Dendritic cell treated with granulocyte-macrophage colony-stimulating factor and Interleukin-4, amounts not matched to agents 40 ng/mL and 50 ng/mL, for 4 days (primary cell): Measurements from ENCODE around the gene NUCB1.
"Not testable (repeated sequence)": the region's sequence is repeated elsewhere in the genome, so short reads cannot be mapped to it uniquely, and the experiment has no call there.

Source experiments
- H3K27ac Mint-ChIP-seq: one replicate; pipeline ENCODE4 v1.8.0; 2022; ENCODE audit warnings: mild to moderate bottlenecking, mixed read lengths
- H3K27me3 Mint-ChIP-seq: one replicate; pipeline ENCODE4 v1.8.0; 2022; ENCODE audit warnings: mild to moderate bottlenecking, mixed read lengths
- H3K36me3 Mint-ChIP-seq: one replicate; pipeline ENCODE4 v1.8.0; 2022; ENCODE audit warnings: low read depth, mixed read lengths
- H3K4me1 Mint-ChIP-seq: one replicate; pipeline ENCODE4 v1.8.0; 2022; ENCODE audit warnings: low read depth, mixed read lengths
- H3K4me3 Mint-ChIP-seq: one replicate; pipeline ENCODE4 v1.8.0; 2022; ENCODE audit warnings: mild to moderate bottlenecking, moderate library complexity, mixed read lengths
- H3K9me3 Mint-ChIP-seq: one replicate; pipeline ENCODE4 v1.8.0; 2022; ENCODE audit warnings: mixed read lengths
- intact Hi-C: fragments of 100-400 bp; cut with micrococcal nuclease; formaldehyde crosslinking; loops from one replicate; pipeline ENCODE4 v1.15.0; 2022

NUCB1 gene

DNA sequence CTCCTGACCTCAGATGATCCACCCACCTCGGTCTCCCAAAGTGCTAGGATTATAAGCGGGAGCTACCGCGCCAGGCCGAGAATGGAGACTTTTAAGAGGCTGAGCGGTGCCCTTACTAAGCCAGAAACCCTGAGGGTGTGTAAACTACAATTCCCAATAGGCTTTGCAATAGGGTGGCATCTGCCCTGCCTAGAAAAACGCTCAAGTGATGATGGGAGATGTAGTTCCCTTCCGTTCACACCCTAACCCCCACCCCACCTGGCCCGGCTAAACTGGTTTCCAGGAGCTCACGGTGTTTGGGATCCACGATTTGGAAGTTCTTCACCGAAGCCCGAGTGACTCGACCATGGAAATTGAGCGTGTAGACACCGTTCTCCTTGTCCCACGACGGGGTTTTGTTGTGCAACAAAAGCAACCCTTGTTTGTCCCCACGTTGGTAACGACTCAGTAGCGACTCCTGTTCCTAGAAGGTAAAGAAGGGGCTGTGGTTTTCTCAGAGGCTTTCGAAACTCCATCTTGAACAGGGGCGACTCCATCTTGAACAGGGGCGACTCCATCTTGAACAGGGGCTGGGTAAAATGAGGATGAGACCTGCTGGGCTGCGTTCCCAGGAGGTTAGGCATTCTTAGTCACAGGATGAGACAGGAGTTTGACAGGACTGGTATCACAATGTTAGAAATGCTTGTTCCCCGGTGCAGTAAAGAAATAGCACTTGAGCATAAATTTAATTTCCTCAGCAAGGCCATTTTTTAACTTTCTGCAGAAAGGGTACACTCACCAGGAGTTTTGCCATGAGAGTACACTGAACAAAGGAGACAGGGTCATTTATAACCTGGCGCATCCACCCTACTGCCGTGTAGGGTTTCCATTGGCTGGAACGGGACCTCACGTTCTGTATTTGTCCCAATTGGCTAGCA, 18.1 kb upstream of the NUCB1 start:
- Mint-ChIP-seq H3K4me1 (peaks cover 48% of the 10 kb centered on the region), H3K9me3 (peaks cover 9% of the 10 kb centered on the region), H3K27ac (peak overlapping the region; percentile 85), H3K36me3 (peaks cover 14% of the 10 kb centered on the region), H3K27me3 (peaks cover 2% of the 10 kb centered on the region), H3K4me3 (no peak overlapping the region)
- intact Hi-C loops = no loop called here

DNA sequence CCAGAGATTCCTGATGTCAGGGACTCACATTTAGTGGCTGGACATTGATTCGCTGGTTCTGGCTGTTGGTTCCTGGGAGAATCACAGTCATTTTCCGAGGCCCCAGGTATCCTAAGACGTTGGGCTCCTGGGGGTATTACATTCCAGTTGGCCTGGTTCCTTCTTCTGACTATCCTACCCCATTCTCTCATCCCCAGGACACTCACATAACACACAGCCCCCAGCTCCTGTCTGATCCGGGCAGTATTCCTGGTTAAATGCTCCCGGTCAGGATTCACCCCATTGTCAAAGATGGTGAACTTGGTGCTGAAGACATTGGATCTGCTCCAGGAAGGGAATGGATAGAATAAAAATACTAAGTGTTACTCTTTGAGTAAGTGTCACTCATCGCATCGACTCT, 16.4 kb upstream of the NUCB1 start:
- intact Hi-C loops = no loop called here
- H3K4me3 Mint-ChIP-seq = no peak overlapping the region

DNA sequence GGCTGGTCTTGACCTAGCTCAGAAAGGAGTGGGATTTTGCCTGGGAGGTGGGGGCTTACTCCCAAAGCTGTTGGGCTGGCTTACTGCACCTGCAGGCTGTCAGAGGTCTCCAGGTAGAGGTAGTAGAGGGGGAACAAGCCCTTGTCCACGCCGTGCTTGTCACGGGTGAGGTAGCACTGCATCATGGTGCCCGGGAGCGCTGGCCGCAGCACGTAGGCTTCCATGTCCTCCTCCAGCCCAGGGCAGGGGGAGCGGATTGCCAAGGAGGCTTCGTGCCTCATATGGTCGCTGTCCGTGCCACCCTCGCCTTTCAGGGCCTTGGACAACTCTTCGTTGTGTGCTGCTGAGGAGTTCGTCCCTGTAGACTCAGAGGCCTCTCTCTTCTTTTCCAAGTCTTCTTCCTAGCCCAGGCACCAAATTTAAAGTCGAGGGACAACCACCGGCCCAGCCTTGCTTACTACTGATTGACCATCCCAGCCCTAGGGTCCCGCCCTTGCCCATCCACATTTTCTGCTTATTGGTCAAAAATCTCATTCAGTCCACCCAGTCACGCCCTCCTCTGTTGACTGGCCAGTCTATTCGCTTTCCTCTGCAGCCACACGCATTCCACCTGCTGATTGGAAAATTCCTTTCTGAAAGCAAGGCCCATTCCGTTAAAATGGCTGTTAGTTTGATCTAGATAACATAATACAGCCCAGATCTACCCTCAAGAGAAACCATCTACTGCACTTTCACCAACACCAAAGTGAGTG, 12.1 kb upstream of the NUCB1 start:
- intact Hi-C loops = no loop called here
- Mint-ChIP-seq H3K27me3 (peaks cover 20% of the 10 kb centered on the region), H3K4me1 (peaks cover 10% of the 10 kb centered on the region), H3K36me3 (no peaks in the 10 kb centered on the region), H3K27ac (no peak overlapping the region), H3K9me3 (no peaks in the 10 kb centered on the region), H3K4me3 (no peak overlapping the region)

More for the DNA sequence above, 16.4 kb upstream of the NUCB1 start:
- peaks cover 33% of the 10 kb centered on the region for H3K4me1 Mint-ChIP-seq
- H3K27me3 Mint-ChIP-seq = peaks cover 2% of the 10 kb centered on the region
- peaks cover 9% of the 10 kb centered on the region for H3K9me3 Mint-ChIP-seq
- no peaks in the 10 kb centered on the region for H3K36me3 Mint-ChIP-seq
- no peak overlapping the region for H3K27ac Mint-ChIP-seq

DNA sequence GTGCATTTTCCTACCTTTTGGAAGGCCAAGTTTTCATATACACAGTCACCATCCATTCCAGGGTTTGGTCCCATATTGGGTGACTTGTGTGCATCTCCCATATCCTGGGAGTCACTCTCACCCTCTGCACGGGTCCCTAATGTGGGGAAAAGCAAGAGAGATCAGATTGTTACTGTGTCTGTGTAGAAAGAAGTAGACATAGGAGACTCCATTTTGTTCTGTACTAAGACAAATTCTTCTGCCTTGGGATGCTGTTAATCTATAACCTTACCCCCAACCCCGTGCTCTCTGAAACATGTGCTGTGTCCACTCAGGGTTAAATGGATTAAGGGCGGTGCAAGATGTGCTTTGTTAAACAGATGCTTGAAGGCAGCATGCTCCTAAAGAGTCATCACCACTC, 10.6 kb upstream of the NUCB1 start:
- intact Hi-C loops, H3K9me3 Mint-ChIP-seq, H3K4me1 Mint-ChIP-seq, H3K4me3 Mint-ChIP-seq, H3K36me3 Mint-ChIP-seq, H3K27ac Mint-ChIP-seq: not testable (repeated sequence)
- H3K27me3 Mint-ChIP-seq = peaks cover 33% of the 10 kb centered on the region

DNA sequence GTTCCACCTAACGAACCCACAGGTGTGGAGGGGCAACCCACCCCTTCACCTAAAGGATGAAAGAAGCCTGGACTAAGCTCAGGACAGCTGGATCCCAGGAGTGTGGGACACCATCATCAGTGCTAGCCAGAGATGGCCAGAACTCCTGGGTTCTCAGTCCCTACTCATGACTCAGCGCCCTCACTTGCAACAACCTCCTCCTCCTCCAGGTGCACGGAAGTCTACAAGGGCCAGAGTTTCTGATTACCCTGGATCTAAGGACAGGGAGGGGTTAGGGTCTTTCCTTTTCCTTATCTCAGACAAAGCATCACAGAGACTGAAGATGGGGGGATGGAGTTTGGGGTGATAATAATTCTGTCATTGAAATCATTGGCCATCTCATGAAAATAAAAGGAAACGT, 9.6 kb upstream of the NUCB1 start:
- H3K4me3 Mint-ChIP-seq = no peak overlapping the region
- H3K27ac Mint-ChIP-seq = no peak overlapping the region
- H3K9me3 Mint-ChIP-seq = no peaks in the 10 kb centered on the region
- H3K4me1 Mint-ChIP-seq = peaks cover 9% of the 10 kb centered on the region
- peaks cover 44% of the 10 kb centered on the region for H3K27me3 Mint-ChIP-seq
- H3K36me3 Mint-ChIP-seq = no peaks in the 10 kb centered on the region
- intact Hi-C loops = no loop called here

DNA sequence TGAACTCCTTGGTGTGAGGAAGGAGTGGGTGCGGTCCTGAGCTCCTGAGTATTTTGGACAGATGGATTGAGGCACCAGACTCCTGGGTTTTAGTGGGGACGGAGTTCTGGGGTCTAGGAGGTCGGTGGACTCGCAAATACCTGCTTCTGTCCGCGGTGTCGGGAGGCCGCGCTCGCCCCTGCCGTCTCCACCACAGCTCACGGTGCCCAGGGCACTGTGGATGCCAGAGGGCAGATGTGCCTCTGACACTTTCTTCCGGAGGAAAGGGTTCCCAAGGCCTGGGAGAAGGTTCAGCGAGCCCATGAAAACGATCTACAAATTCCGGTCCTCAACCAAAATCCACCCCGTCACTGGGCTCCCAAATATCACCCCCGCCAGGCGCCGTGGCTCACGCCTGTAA, 4.9 kb upstream of the NUCB1 start:
- peaks cover 34% of the 10 kb centered on the region for H3K4me1 Mint-ChIP-seq
- no peaks in the 10 kb centered on the region for H3K9me3 Mint-ChIP-seq
- H3K27me3 Mint-ChIP-seq = peaks cover 65% of the 10 kb centered on the region
- intact Hi-C loops = no loop called here
- peaks cover 3% of the 10 kb centered on the region for H3K36me3 Mint-ChIP-seq
- no peak overlapping the region for H3K4me3 Mint-ChIP-seq
- H3K27ac Mint-ChIP-seq = no peak overlapping the region

DNA sequence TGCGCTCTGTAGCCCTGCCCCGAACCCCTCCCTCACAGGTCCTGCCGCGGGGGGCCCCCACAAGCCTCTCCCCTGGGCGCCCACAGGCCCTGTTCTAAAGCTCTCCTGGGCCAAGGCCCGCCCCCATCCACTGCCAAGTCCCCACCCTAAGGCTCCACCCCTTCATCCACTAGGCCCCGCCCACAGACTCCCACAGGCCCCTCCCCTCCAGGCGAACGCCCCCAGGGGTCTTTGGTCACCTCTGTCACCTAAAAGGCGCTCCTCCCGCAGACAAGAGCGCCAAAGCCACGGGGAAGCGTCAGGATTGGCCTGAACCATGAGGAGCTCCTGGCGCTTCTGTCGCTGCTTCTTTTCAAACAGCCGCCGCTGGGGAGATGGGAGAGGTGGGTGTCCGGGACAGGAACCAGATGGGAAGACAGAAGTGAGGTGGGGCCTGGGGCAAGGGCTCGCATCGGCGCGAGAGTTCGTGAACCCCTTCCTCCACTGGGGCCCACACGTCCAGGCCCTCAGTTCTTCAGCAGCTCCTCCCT, 3.9 kb upstream of the NUCB1 start:
- H3K27me3 Mint-ChIP-seq = peaks cover 61% of the 10 kb centered on the region
- H3K4me1 Mint-ChIP-seq = peaks cover 38% of the 10 kb centered on the region
- intact Hi-C loops = no loop called here
- H3K27ac Mint-ChIP-seq = peak overlapping the region; percentile 70
- no peaks in the 10 kb centered on the region for H3K9me3 Mint-ChIP-seq
- peak overlapping the region; percentile 69 for H3K4me3 Mint-ChIP-seq
- H3K36me3 Mint-ChIP-seq = peaks cover 13% of the 10 kb centered on the region

DNA sequence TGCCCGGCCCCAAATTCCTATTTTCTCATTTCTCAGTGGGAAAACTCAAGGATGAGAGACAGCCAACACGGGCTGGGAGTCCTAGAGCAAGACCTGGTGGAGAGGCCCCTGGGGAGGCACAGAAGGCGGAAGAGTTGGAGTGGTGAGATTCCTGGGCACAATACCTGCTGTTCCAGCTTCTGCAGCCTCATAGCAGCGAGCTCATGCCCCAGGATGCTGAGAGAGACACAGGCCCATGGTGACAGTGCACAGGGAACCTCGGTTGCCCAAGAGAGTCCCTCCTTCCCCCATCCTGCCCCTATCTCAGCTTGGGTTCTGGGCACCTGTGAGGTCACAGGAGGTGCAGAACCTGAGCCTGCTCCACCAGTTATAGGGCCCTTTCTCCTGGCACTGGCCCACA, 2.9 kb upstream of the NUCB1 start:
- Mint-ChIP-seq H3K9me3 (no peaks in the 10 kb centered on the region), H3K36me3 (peaks cover 23% of the 10 kb centered on the region), H3K27ac (peak overlapping the region; percentile 39), H3K27me3 (peaks cover 54% of the 10 kb centered on the region), H3K4me3 (no peak overlapping the region), H3K4me1 (peaks cover 47% of the 10 kb centered on the region)
- intact Hi-C loops = no loop called here

DNA sequence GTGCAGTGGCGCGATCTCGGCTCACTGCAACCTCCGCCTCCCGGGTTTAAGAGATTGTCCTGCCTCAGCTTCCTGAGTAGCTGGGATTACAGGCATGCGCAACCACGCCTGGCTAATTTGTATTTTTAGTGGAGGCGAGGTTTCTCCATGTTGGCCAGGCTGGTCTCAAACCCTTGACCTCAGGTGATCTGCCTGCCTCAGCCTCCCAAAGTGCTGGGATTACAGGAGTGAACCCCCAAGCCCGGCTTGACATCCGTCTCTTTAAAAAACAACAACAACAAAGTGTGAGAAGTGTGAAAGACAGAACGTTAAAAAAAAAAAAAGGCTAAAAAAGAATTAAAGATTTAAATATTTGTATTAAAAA, 744 bp upstream of the NUCB1 start:
- peaks cover 44% of the 10 kb centered on the region for H3K36me3 Mint-ChIP-seq
- peak overlapping the region; percentile 59 for H3K4me3 Mint-ChIP-seq
- intact Hi-C loops, H3K9me3 Mint-ChIP-seq: not testable (repeated sequence)
- H3K4me1 Mint-ChIP-seq = peaks cover 54% of the 10 kb centered on the region
- H3K27me3 Mint-ChIP-seq = peaks cover 33% of the 10 kb centered on the region
- H3K27ac Mint-ChIP-seq = peak overlapping the region; percentile 99

DNA sequence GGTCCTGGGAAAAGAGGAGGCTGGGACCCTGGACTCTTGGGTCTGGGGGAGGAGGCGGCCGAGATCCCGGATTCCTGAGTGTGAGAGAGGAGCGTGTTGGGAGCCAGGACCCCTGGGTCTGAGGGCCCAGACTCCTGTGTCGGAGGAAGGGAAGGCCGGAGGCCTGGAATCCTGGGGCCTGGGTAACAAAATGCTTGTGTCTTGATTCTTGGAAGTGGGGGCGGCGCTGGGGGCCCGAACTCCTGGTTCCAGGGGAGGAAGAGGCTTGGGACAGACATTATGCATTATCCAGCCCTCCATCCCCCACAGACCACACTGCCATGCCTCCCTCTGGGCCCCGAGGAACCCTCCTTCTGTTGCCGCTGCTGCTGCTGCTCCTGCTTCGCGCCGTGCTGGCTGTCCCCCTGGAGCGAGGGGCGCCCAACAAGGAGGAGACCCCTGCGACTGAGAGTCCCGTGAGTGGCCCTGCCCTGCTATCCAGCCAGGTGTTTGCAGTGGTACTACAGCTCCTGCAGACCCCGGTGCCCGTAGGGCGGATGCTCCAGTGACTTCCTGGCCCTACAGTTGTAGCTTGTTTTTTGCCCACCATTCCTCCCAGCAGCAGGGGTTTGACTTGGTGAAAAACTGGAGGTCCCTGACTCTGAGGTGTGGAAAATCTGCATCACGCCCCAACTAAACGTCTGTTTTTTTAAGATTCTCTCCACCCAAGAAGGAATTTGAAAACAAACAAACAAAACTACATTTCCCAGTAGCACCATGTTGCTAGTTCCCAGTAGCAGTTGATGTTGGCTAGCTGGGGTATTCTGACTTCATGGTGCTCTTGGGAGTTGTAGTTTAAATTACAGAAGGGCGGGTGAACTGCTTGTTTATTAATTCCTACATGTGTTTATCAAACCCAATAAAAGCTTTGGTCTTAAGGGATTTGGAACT, 630 bp downstream of the NUCB1 start:
- H3K36me3 Mint-ChIP-seq = peaks cover 58% of the 10 kb centered on the region
- intact Hi-C loops = loop anchor here (1.0 kb wide), 2 partner anchors 25 to 67 kb away; no protein-coding TSS in a partner anchor

DNA sequence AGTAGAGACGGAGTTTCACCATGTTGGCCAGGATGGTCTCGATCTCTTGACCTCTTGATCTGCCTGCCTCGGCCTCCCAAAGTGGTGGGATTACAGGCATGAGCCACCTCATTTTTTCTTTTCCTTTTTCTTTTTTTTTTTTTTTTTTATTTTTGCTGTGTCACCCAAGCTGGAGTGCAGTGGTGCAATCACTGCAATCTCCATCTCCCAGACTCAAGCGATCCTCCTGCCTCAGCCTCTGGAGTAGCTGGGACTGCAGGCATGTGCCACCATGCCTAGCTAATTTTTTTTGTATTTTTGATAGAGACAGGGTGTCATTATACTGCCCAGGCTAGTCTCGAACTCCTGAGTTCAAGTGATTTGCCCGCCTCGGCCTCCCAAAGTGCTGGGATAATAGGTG, 2.2 kb downstream of the NUCB1 start:
- peak overlapping the region; percentile 18 for H3K27ac Mint-ChIP-seq
- peaks cover 43% of the 10 kb centered on the region for H3K4me1 Mint-ChIP-seq
- peak overlapping the region; percentile 15 for H3K4me3 Mint-ChIP-seq
- H3K27me3 Mint-ChIP-seq, H3K9me3 Mint-ChIP-seq, intact Hi-C loops: not testable (repeated sequence)
- peaks cover 74% of the 10 kb centered on the region for H3K36me3 Mint-ChIP-seq

More for the DNA sequence above, 630 bp downstream of the NUCB1 start:
- Mint-ChIP-seq H3K27ac (peak overlapping the region; percentile 99), H3K4me1 (peaks cover 48% of the 10 kb centered on the region), H3K9me3 (no peaks in the 10 kb centered on the region), H3K4me3 (peak overlapping the region; percentile 100), H3K27me3 (peaks cover 20% of the 10 kb centered on the region)

DNA sequence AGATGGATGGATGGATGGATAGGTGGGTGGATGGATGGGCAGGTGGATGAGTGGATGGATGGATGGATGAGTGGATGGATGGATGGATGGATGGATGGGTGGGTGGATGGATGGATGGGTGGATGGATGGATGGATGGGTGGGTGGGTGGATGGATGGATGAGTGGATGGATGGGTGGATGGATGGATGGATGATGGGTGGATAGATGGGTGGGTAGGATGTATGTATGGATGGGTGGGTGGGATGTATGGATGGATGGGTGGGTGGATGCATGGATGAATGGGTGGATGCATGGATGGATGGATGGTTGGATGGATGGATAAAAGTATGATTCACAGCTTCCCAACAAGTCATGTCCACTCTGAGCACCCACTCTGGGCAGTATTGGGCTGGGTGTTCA, 3.7 kb downstream of the NUCB1 start:
- H3K36me3 Mint-ChIP-seq = peaks cover 89% of the 10 kb centered on the region
- H3K27ac Mint-ChIP-seq, H3K4me3 Mint-ChIP-seq, H3K9me3 Mint-ChIP-seq, H3K27me3 Mint-ChIP-seq, intact Hi-C loops: not testable (repeated sequence)
- peaks cover 54% of the 10 kb centered on the region for H3K4me1 Mint-ChIP-seq

DNA sequence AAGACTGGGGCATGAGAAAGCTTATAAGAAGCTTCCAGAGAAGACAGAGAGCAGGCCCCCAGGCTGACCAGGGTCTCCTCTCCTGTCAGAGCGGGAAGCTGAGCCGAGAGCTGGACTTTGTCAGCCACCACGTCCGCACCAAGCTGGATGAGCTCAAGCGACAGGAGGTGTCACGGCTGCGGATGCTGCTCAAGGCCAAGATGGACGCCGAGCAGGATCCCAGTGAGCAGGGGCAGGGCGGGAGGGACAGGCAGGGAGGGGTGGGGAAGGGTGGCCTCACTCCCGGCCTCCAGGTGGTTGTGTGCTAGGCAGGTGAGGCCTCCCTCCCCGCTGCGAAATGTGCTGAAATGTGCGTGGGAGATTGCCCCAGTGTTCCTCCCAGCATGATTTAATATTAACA, 5.6 kb downstream of the NUCB1 start:
- intact Hi-C loops = no loop called here
- Mint-ChIP-seq H3K27ac (peak overlapping the region; percentile 79), H3K27me3 (no peaks in the 10 kb centered on the region), H3K4me1 (peaks cover 43% of the 10 kb centered on the region), H3K9me3 (no peaks in the 10 kb centered on the region), H3K4me3 (no peak overlapping the region), H3K36me3 (peaks cover 100% of the 10 kb centered on the region)
